HCT116 (cell line): ENCODE measurements around the gene UNKL. TPM values are rescaled to one million over a fixed set of nuclear protein-coding genes. Genes with fewer than 3 reads are reported as not detected.

Source experiments
- ATAC-seq: fragments of 200-7000 bp; cut with Tn5 transposase; 2 replicates; pipeline ENCODE4 v1.9.1; 2020; ENCODE audit warnings: mild to moderate bottlenecking, moderate library complexity
- BruUV-seq: library from RNA; stranded (reverse); fragments of 400-500 nt; replicated peaks from 2 replicates; lab custom pipeline; 2021; lab: Mats Ljungman, UMichigan
- CTCF ChIA-PET: fragments of 300-600 bp; sonication (Branson Sonifier 250); formaldehyde crosslinking; loops from one replicate; lab custom pipeline; 2021; ENCODE audit warnings: antibody characterized with exemption; lab: Charles Lee
- POLR2A ChIA-PET: fragments of 300-600, 350-600 bp; sonication (Branson Sonifier 250); formaldehyde crosslinking; loops from one replicate; lab custom pipeline; 2021; ENCODE audit warnings: antibody characterized with exemption; lab: Charles Lee
- RAD21 ChIA-PET, 2 experiments: fragments of 300-600 bp; sonication (Branson Sonifier 250); formaldehyde crosslinking; loops; one replicate each; lab custom pipeline; 2023; ENCODE audit warnings: low total read pairs in 2 of 2; ENCODE audit not compliant: uncharacterized antibody in 2 of 2, unreplicated experiment in 2 of 2, low non-redundant PET in 1 of 2; lab: Charles Lee
- DNase-seq: peaks from one replicate; pipeline ENCODE4 v3.0.0-alpha.2; 2010; ENCODE audit warnings: low read depth, low spot score
- H2AFZ ChIP-seq: fragments of 200-600 bp; shearing (Covaris generic), sonication (generic); 2 replicates; pipeline ENCODE4 v1.6.1; 2017; ENCODE audit warnings: low read depth, mixed run types, mixed read lengths, antibody characterized with exemption, low read length; ENCODE audit not compliant: poor library complexity, severe bottlenecking
- H3K27ac ChIP-seq: 2 replicates; pipeline ENCODE4 v1.5.1; 2012; ENCODE audit warnings: low read depth, low read length
- H3K27me3 ChIP-seq: fragments of 200-600 bp; sonication (generic); 2 replicates; pipeline ENCODE4 v1.6.1; 2016; ENCODE audit warnings: mixed run types, low read length, mixed read lengths; ENCODE audit not compliant: insufficient read depth
- H3K36me3 ChIP-seq, 2 experiments: fragments of 200-500 bp in 1 of 2; fragments of 200-600 bp in 1 of 2; sonication (Bioruptor generic) in 1 of 2; sonication (generic) in 1 of 2; 2 replicates each; pipeline versions ENCODE4 v1.5.1 to v1.6.1; 2014 to 2016; ENCODE audit warnings: low read length in 2 of 2, inconsistent platforms in 1 of 2, mixed read lengths in 1 of 2, mixed run types in 1 of 2; ENCODE audit not compliant: insufficient read depth in 2 of 2, control insufficient read depth in 1 of 2
- H3K4me1 ChIP-seq, 2 experiments: fragments of 200-600 bp in 1 of 2; sonication (generic) in 1 of 2; 2 replicates each; pipeline versions ENCODE4 v1.5.1 to v1.6.1; 2012 to 2017; ENCODE audit warnings: low read length in 2 of 2, inconsistent platforms in 1 of 2, mild to moderate bottlenecking in 1 of 2, mixed read lengths in 1 of 2, mixed run types in 1 of 2, moderate library complexity in 1 of 2; ENCODE audit not compliant: insufficient read depth in 2 of 2, control insufficient read depth in 1 of 2
- H3K4me2 ChIP-seq: fragments of 200-600 bp; sonication (generic); 2 replicates; pipeline ENCODE4 v1.6.1; 2017; ENCODE audit warnings: mixed run types, low read length, mixed read lengths
- H3K4me3 ChIP-seq, 2 experiments: fragments of 200-600 bp in 1 of 2; sonication (generic) in 1 of 2; replicated peaks in 1 of 2; 2 replicates each; pipeline ENCODE4 v1.5.1; 2011 to 2016; ENCODE audit warnings: low read length in 2 of 2, control low read depth in 1 of 2, low read depth in 1 of 2, mild to moderate bottlenecking in 1 of 2, mixed read lengths in 1 of 2, mixed run types in 1 of 2
- H3K79me2 ChIP-seq: fragments of 200-600 bp; sonication (generic); 2 replicates; pipeline ENCODE4 v1.6.1; 2017; ENCODE audit warnings: mild to moderate bottlenecking, mixed run types, low read length, moderate library complexity, mixed read lengths; ENCODE audit not compliant: insufficient read depth
- H3K9ac ChIP-seq: fragments of 200-600 bp; sonication (generic); 2 replicates; pipeline ENCODE4 v1.6.1; 2016; ENCODE audit warnings: low read length, mixed read lengths
- H3K9me2 ChIP-seq: fragments of 200-600 bp; sonication (generic), shearing (Covaris generic); 2 replicates; pipeline ENCODE4 v1.6.1; 2017; ENCODE audit warnings: mixed run types, mild to moderate bottlenecking, moderate library complexity; ENCODE audit not compliant: insufficient read depth
- H3K9me3 ChIP-seq, 2 experiments: fragments of 200-500 bp in 1 of 2; fragments of 200-600 bp in 1 of 2; sonication (Bioruptor generic) in 1 of 2; sonication (generic) in 1 of 2; 2 replicates each; pipeline ENCODE4 v1.6.1; 2014 to 2017; ENCODE audit warnings: low read length in 2 of 2, mixed read lengths in 2 of 2, inconsistent platforms in 1 of 2, low read depth in 1 of 2, mild to moderate bottlenecking in 1 of 2, mixed run types in 1 of 2, moderate library complexity in 1 of 2; ENCODE audit not compliant: control insufficient read depth in 1 of 2, insufficient read depth in 1 of 2
- H4K20me1 ChIP-seq: fragments of 200-600 bp; sonication (generic), shearing (Covaris generic); 2 replicates; pipeline ENCODE4 v1.6.1; 2017; ENCODE audit warnings: mixed run types, mild to moderate bottlenecking, moderate library complexity; ENCODE audit not compliant: insufficient read depth
- ATF3 ChIP-seq: IDR thresholded peaks from 2 replicates; pipeline ENCODE4 v1.6.1; 2012
- CEBPB ChIP-seq: IDR thresholded peaks from 2 replicates; pipeline ENCODE4 v1.6.1; 2012; ENCODE audit warnings: low read depth
- CTCF ChIP-seq, 3 experiments: fragments of 200-600 bp in 1 of 3; sonication (generic) in 1 of 3; IDR thresholded peaks in 2 of 3; conservative IDR thresholded peaks in 1 of 3; 2 replicates each; pipeline ENCODE4 v1.5.1; 2012 to 2017; ENCODE audit warnings: low read depth in 2 of 3, low read length in 2 of 3, antibody characterized with exemption in 1 of 3, borderline replicate concordance in 1 of 3, control low read depth in 1 of 3, mild to moderate bottlenecking in 1 of 3, mixed read lengths in 1 of 3, mixed run types in 1 of 3, moderate library complexity in 1 of 3; ENCODE audit not compliant: insufficient read depth in 1 of 3
- ELF1 ChIP-seq: IDR thresholded peaks from 2 replicates; pipeline ENCODE4 v1.6.1; 2012; ENCODE audit warnings: low read depth, borderline replicate concordance
- EZH2 ChIP-seq: fragments of 200-600 bp; sonication (generic); IDR thresholded peaks from 2 replicates; pipeline ENCODE4 v1.6.1; 2017; ENCODE audit warnings: antibody characterized with exemption, mixed run types
- EZH2phosphoT487 ChIP-seq: fragments of 200-600 bp; IDR thresholded peaks from 2 replicates; pipeline ENCODE4 v1.6.1; 2018; ENCODE audit warnings: antibody characterized with exemption, borderline replicate concordance
- JUND ChIP-seq: IDR thresholded peaks from 2 replicates; pipeline ENCODE4 v1.6.1; 2012
- MAX ChIP-seq: IDR thresholded peaks from 2 replicates; pipeline ENCODE4 v1.6.1; 2012
- RAD21 ChIP-seq: IDR thresholded peaks from 2 replicates; pipeline ENCODE4 v1.6.1; 2012; ENCODE audit warnings: low read depth, mild to moderate bottlenecking
- REST ChIP-seq: IDR thresholded peaks from 2 replicates; pipeline ENCODE4 v1.6.1; 2012; ENCODE audit warnings: low read depth
- ZFX ChIP-seq: fragments of 450-650 bp; IDR thresholded peaks from 2 replicates; pipeline ENCODE4 v1.6.1; 2017
- ZNF274 ChIP-seq: fragments of 200-500 bp; sonication (Bioruptor generic); IDR thresholded peaks from 2 replicates; pipeline ENCODE4 v1.6.1; 2014; ENCODE audit warnings: mild to moderate bottlenecking, low read depth, low read length, inconsistent platforms
- intact Hi-C: fragments of 100-400 bp; cut with micrococcal nuclease; formaldehyde crosslinking; loops from 2 replicates; pipeline ENCODE4 v1.10.0; 2022
- total RNA-seq: library from RNA; stranded (reverse); gene quantifications from one replicate; pipeline ENCODE4 v1.2.1, GENCODE V29; 2021; ENCODE audit not compliant: unreplicated experiment

UNKL gene
- total RNA-seq, 1 experiment from 2014 or later = 24.9 TPM

GRCh38 chr16:1436731-1437355 is 22.3 kb upstream of the UNKL start:
- ChIA-PET POLR2A (no interaction called here), RAD21 (no interaction called here), CTCF (no interaction called here)
- no TSS peak for BruUV-seq
- no peak overlapping the region for H3K4me3 ChIP-seq
- H2AFZ ChIP-seq = no peak overlapping the region
- H3K9ac ChIP-seq = no peak overlapping the region
- no peaks in the 10 kb centered on the region for H3K4me1 ChIP-seq
- no peak for TF ChIP-seq CTCF (IDR thresholded peaks at IDR 0.05 in 2 of 3, conservative IDR thresholded peaks at IDR 0.05 in 1 of 3; ENCODE audit: borderline replicate concordance in 1 of 3, insufficient read depth in 1 of 3, low read depth in 2 of 3, low read length in 2 of 3)
- TF ChIP-seq ZFX = no peak
- TF ChIP-seq, all 23 proteins: peak for 0
- DNase-seq (no peak), ATAC-seq (no peak)
- H3K9me3 ChIP-seq = no peaks in the 10 kb centered on the region
- H3K9me2 ChIP-seq = no peaks in the 10 kb centered on the region
- no peaks in the 10 kb centered on the region for H4K20me1 ChIP-seq
- intact Hi-C loops = no loop called here
- H3K27ac ChIP-seq = no peak overlapping the region
- no peaks in the 10 kb centered on the region for H3K79me2 ChIP-seq
- H3K27me3 ChIP-seq = no peaks in the 10 kb centered on the region
- no peaks in the 10 kb centered on the region for H3K36me3 ChIP-seq
- no peak overlapping the region for H3K4me2 ChIP-seq

- H3K4me2 ChIP-seq = no peak overlapping the region
- intact Hi-C loops = no loop called here
- peak; percentile 53 for ATAC-seq
- H3K4me1 ChIP-seq = no peaks in the 10 kb centered on the region
- H3K79me2 ChIP-seq = no peaks in the 10 kb centered on the region
- H4K20me1 ChIP-seq = no peaks in the 10 kb centered on the region
- no peaks in the 10 kb centered on the region for H3K36me3 ChIP-seq
- no peak overlapping the region for H3K27ac ChIP-seq
- no peak overlapping the region for H2AFZ ChIP-seq
- BruUV-seq = no TSS peak
- no peak overlapping the region for H3K9ac ChIP-seq
- H3K9me3 ChIP-seq = no peaks in the 10 kb centered on the region
- H3K27me3 ChIP-seq = no peaks in the 10 kb centered on the region
- POLR2A ChIA-PET = no interaction called here
- DNase-seq = no peak
- no peak overlapping the region for H3K4me3 ChIP-seq
- RAD21 ChIA-PET = no interaction called here
- CTCF ChIA-PET = no interaction called here
- no peaks in the 10 kb centered on the region for H3K9me2 ChIP-seq
- TF ChIP-seq MAX (no peak), ATF3 (no peak), ELF1 (no peak), EZH2phosphoT487 (no peak), JUND (no peak), EZH2 (no peak), RAD21 (no peak), CEBPB (no peak), ZNF274 (no peak), REST (no peak)
These were observed 21.6 kb upstream of the UNKL start for GRCh38 chr16:1435921-1436697.
